ENCODE results near the gene RNASEH1. TPM values are rescaled to one million over a fixed set of nuclear protein-coding genes. Genes with fewer than 3 reads are reported as not detected.

The RNASEH1 gene
- total and polyA plus RNA-seq, 2 of the 13 experiments (the other 11 are each of a cell fraction or from before 2014, with no cell fraction given): 14.5 to 57.4 TPM

DNA sequence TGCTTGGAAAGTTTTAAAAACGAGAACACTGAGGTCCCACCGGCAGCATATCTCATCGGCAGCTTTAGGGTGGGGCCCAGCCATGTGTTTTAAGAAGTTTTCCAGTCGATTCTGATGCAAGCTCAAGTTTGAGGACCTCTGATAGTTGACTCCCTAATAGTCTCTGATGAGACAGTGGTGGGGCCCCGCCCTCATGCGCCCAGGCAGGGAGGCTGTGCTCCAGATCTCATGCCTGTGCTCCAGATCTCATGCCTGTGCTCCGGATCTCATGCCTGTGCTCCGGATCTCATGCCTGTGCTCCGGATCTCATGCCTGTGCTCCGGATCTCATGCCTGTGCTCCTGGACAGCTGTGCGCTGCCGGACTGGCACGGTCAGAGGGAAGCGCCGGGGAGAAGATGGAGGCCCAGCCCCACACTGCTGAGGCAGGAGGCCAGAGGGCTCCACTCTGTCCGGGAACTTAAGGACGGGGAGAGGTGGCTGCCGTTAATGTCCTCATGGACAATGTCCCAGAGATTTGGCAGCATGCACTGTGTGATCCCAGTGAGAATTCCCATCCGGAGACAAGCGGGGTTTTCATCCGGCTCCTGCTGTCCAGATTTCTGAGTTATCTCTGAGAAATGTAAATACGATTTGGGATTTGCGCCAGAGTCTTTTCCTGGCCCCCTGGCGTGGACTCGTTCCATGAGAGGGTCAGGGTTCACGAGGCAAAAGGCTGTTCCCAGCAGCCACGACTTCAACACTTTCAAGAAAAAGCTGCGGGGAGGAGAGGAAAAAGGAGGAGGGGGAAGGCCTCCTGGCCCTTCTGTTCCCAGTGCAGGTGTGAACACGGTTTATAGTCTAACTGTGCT, 27.4 kb upstream of the RNASEH1 start (continued):
- TF ChIP-seq, protein P1, sequence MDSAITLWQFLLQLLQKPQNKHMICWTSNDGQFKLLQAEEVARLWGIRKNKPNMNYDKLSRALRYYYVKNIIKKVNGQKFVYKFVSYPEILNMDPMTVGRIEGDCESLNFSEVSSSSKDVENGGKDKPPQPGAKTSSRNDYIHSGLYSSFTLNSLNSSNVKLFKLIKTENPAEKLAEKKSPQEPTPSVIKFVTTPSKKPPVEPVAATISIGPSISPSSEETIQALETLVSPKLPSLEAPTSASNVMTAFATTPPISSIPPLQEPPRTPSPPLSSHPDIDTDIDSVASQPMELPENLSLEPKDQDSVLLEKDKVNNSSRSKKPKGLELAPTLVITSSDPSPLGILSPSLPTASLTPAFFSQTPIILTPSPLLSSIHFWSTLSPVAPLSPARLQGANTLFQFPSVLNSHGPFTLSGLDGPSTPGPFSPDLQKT (CRISPR knock-in tag; IDR thresholded peaks at IDR 0.05; ENCODE audit: borderline replicate concordance): no peak
- no peak for TF ChIP-seq ZNF333 (CRISPR knock-in tag; IDR thresholded peaks at IDR 0.05; ENCODE audit: borderline replicate concordance)
- no peak for TF ChIP-seq HMGA1 (CRISPR knock-in tag; conservative IDR thresholded peaks at IDR 0.05)
- TF ChIP-seq REL (CRISPR knock-in tag; conservative IDR thresholded peaks at IDR 0.05): no peak
- peak; percentile 38; the same call in 1 of the 2 replicates for TF ChIP-seq THAP11 (CRISPR knock-in tag; IDR thresholded peaks at IDR 0.05)
- no peak for TF ChIP-seq EEA1 (CRISPR knock-in tag; IDR thresholded peaks at IDR 0.05; ENCODE audit: borderline replicate concordance)
- peak; percentile 74; the same call in 1 of the 2 replicates for TF ChIP-seq ZNF766 (CRISPR knock-in tag; IDR thresholded peaks at IDR 0.05; ENCODE audit: borderline replicate concordance)
- TF ChIP-seq, protein P2, sequence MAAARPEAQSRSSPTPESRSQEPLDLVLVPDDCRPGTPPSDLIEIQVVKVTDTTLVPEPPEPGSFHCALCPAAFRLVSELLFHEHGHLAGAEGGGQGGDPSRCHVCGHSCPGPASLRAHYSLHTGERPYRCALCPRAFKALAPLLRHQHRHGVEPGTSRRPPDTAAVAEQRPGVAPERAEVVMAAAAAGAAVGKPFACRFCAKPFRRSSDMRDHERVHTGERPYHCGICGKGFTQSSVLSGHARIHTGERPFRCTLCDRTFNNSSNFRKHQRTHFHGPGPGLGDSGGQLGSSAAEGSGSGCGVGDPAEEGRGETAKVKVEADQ (CRISPR knock-in tag; IDR thresholded peaks at IDR 0.05; ENCODE audit: borderline replicate concordance): no peak
- peak; percentile 40; the same call in 1 of the 2 replicates for TF ChIP-seq ZNF792 (CRISPR knock-in tag; IDR thresholded peaks at IDR 0.05)
- TF ChIP-seq, protein P3, sequence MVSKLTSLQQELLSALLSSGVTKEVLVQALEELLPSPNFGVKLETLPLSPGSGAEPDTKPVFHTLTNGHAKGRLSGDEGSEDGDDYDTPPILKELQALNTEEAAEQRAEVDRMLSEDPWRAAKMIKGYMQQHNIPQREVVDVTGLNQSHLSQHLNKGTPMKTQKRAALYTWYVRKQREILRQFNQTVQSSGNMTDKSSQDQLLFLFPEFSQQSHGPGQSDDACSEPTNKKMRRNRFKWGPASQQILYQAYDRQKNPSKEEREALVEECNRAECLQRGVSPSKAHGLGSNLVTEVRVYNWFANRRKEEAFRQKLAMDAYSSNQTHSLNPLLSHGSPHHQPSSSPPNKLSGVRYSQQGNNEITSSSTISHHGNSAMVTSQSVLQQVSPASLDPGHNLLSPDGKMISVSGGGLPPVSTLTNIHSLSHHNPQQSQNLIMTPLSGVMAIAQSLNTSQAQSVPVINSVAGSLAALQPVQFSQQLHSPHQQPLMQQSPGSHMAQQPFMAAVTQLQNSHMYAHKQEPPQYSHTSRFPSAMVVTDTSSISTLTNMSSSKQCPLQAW (CRISPR knock-in tag; IDR thresholded peaks at IDR 0.05): peak; percentile 22; the same call in 1 of the 2 replicates
- 0 out of 2 replicates have a peak, but pooled peaks have one; percentile 36 for TF ChIP-seq RELA (CRISPR knock-in tag; IDR thresholded peaks at IDR 0.05)
- TF ChIP-seq ZNF224 (CRISPR knock-in tag; IDR thresholded peaks at IDR 0.05): no peak
- TF ChIP-seq, protein P4, sequence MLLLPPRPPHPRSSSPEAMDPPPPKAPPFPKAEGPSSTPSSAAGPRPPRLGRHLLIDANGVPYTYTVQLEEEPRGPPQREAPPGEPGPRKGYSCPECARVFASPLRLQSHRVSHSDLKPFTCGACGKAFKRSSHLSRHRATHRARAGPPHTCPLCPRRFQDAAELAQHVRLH (CRISPR knock-in tag; IDR thresholded peaks at IDR 0.05; ENCODE audit: borderline replicate concordance, low read depth): no peak; the same call in 1 of the 2 replicates
- TF ChIP-seq, protein P5, sequence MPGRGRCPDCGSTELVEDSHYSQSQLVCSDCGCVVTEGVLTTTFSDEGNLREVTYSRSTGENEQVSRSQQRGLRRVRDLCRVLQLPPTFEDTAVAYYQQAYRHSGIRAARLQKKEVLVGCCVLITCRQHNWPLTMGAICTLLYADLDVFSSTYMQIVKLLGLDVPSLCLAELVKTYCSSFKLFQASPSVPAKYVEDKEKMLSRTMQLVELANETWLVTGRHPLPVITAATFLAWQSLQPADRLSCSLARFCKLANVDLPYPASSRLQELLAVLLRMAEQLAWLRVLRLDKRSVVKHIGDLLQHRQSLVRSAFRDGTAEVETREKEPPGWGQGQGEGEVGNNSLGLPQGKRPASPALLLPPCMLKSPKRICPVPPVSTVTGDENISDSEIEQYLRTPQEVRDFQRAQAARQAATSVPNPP (CRISPR knock-in tag; IDR thresholded peaks at IDR 0.05): 0 out of 2 replicates have a peak, but pooled peaks have one; percentile 62
- TF ChIP-seq ZNF367 (CRISPR knock-in tag; IDR thresholded peaks at IDR 0.05; ENCODE audit: borderline replicate concordance): peak; percentile 72; the same call in 1 of the 2 replicates
- TF ChIP-seq, protein P6, sequence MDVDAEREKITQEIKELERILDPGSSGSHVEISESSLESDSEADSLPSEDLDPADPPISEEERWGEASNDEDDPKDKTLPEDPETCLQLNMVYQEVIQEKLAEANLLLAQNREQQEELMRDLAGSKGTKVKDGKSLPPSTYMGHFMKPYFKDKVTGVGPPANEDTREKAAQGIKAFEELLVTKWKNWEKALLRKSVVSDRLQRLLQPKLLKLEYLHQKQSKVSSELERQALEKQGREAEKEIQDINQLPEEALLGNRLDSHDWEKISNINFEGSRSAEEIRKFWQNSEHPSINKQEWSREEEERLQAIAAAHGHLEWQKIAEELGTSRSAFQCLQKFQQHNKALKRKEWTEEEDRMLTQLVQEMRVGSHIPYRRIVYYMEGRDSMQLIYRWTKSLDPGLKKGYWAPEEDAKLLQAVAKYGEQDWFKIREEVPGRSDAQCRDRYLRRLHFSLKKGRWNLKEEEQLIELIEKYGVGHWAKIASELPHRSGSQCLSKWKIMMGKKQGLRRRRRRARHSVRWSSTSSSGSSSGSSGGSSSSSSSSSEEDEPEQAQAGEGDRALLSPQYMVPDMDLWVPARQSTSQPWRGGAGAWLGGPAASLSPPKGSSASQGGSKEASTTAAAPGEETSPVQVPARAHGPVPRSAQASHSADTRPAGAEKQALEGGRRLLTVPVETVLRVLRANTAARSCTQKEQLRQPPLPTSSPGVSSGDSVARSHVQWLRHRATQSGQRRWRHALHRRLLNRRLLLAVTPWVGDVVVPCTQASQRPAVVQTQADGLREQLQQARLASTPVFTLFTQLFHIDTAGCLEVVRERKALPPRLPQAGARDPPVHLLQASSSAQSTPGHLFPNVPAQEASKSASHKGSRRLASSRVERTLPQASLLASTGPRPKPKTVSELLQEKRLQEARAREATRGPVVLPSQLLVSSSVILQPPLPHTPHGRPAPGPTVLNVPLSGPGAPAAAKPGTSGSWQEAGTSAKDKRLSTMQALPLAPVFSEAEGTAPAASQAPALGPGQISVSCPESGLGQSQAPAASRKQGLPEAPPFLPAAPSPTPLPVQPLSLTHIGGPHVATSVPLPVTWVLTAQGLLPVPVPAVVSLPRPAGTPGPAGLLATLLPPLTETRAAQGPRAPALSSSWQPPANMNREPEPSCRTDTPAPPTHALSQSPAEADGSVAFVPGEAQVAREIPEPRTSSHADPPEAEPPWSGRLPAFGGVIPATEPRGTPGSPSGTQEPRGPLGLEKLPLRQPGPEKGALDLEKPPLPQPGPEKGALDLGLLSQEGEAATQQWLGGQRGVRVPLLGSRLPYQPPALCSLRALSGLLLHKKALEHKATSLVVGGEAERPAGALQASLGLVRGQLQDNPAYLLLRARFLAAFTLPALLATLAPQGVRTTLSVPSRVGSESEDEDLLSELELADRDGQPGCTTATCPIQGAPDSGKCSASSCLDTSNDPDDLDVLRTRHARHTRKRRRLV (CRISPR knock-in tag; IDR thresholded peaks at IDR 0.05): no peak
- TF ChIP-seq KLF12 (CRISPR knock-in tag; IDR thresholded peaks at IDR 0.05; ENCODE audit: borderline replicate concordance): peak; percentile 74; the same call in 1 of the 2 replicates
- TF ChIP-seq GABPB1 (CRISPR knock-in tag; IDR thresholded peaks at IDR 0.05): peak; percentile 71; the same call in 1 of the 2 replicates

All from HepG2 (cell line).